Subcutaneous abdominal adipose tissue (tissue), 5 donors: Measurements from ENCODE around the gene PDE8B.

Experiments used
- H3K27ac ChIP-seq: one replicate; pipeline ENCODE4 v1.7.0; 2013; ENCODE audit warnings: low read depth, mild to moderate bottlenecking, inconsistent platforms, low read length, moderate library complexity
- H3K27me3 ChIP-seq, 5 donors: one replicate each; pipeline ENCODE4 v1.7.0; 2013; ENCODE audit warnings: low read length in 5 of 5, inconsistent platforms in 1 of 5; ENCODE audit not compliant: control insufficient read depth in 5 of 5, insufficient read depth in 4 of 5
- H3K36me3 ChIP-seq, 5 donors: one replicate each; pipeline ENCODE4 v1.7.0; 2013; ENCODE audit warnings: low read length in 5 of 5; ENCODE audit not compliant: control insufficient read depth in 5 of 5, insufficient read depth in 5 of 5
- H3K4me1 ChIP-seq, 5 donors: one replicate each; pipeline ENCODE4 v1.7.0; 2013; ENCODE audit warnings: low read length in 5 of 5, mild to moderate bottlenecking in 3 of 5, moderate library complexity in 1 of 5; ENCODE audit not compliant: control insufficient read depth in 5 of 5, insufficient read depth in 5 of 5
- H3K4me3 ChIP-seq, 5 donors: one replicate each; pipeline ENCODE4 v1.7.0; 2013; ENCODE audit warnings: low read length in 5 of 5, low read depth in 1 of 5
- H3K9ac ChIP-seq, 5 donors: one replicate each; pipeline ENCODE4 v1.7.0; 2013; ENCODE audit warnings: low read length in 5 of 5, mild to moderate bottlenecking in 4 of 5, moderate library complexity in 3 of 5
- H3K9me3 ChIP-seq, 5 donors: one replicate each; pipeline ENCODE4 v1.7.0; 2013; ENCODE audit warnings: low read length in 5 of 5; ENCODE audit not compliant: control insufficient read depth in 5 of 5
- donor health status: healthy.
- donor health status: healthy.
- donor health status: healthy.
- donor health status: healthy.
- donor health status: healthy.

The PDE8B gene

DNA sequence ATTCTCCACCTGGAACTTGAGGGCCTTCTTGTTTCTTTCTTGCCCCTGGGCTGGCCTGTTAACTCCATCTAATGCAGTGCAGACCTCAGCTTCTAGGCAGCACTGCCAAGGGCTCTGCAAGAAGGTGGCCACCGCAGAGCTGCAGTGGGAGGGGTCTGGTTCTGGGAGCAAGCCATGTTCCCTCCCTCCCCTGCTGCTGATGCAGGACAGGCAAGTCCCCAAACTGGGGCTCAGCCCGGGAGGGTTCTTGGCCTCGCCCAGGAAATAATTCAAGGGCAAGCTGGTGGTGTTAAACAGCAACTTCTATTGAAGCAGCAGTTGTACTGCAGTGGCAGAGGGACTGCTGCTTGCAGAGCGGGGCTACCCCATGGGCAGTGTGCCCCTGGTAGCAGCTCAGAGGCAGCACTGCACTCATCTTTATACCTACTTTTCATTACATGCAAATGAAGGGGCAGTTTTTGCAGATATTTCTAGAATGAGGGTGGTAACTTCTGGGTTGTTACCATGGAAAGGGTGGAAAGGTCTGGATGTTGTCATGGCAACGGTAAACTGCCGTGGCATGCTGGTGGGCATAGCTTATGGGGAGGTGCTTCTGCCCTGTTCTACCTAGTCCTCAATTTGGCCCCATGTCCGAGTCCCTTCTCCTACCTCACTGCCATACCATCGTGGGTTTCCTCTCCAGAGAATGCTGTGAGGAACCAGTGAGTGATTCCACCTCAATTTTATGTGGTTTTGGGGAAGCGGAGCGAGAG, 199.6 kb downstream of the PDE8B start:
- H3K4me1 ChIP-seq = no peaks in the 10 kb centered on the region
- H3K4me3 ChIP-seq = no peak overlapping the region
- no peaks in the 10 kb centered on the region for H3K27me3 ChIP-seq
- H3K36me3 ChIP-seq = peaks cover 0 to 23% (median 11%) of the 10 kb centered on the region in 5 donors
- H3K9me3 ChIP-seq = no peaks in the 10 kb centered on the region
- no peak overlapping the region for H3K27ac ChIP-seq
- no peak overlapping the region for H3K9ac ChIP-seq

DNA sequence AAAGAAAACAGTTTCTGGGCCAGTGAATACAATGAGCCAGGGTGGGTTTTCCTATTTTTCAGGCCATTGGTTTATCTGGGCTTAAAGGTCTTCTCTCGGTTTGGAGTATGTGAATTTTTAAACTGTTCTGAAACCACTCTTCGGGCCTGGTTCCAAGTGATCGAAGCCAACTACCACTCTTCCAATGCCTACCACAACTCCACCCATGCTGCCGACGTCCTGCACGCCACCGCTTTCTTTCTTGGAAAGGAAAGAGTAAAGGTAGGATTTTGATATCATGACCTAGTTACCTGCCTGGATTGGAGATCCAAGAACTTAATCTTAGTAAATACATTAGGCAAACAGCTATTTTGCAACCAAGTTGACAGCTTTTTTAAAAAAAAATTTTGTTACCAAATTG, 202.6 kb downstream of the PDE8B start:
- no peaks in the 10 kb centered on the region for H3K9me3 ChIP-seq
- no peak overlapping the region for H3K4me3 ChIP-seq
- peaks cover 0 to 12% (median 7%) of the 10 kb centered on the region in 5 donors for H3K36me3 ChIP-seq
- H3K27ac ChIP-seq = no peak overlapping the region
- no peak overlapping the region for H3K9ac ChIP-seq
- no peaks in the 10 kb centered on the region for H3K27me3 ChIP-seq
- peaks cover 0 to 2% (median 0%) of the 10 kb centered on the region in 5 donors for H3K4me1 ChIP-seq

DNA sequence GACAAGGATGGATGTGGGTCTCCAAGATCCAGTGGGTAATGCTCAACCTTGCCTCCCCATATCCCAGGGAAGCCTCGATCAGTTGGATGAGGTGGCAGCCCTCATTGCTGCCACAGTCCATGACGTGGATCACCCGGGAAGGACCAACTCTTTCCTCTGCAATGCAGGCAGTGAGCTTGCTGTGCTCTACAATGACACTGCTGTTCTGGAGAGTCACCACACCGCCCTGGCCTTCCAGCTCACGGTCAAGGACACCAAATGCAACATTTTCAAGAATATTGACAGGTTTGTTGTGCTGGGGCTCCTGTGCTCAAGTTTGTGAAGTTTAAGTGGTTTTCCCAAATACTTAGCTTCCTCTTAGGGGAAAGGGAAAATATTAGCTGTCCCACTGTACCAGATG, 207.7 kb downstream of the PDE8B start:
- H3K9ac ChIP-seq = no peak overlapping the region
- peaks cover 0 to 15% (median 13%) of the 10 kb centered on the region in 5 donors for H3K36me3 ChIP-seq
- peaks cover 0 to 4% (median 0%) of the 10 kb centered on the region in 5 donors for H3K9me3 ChIP-seq
- no peak overlapping the region for H3K4me3 ChIP-seq
- no peak overlapping the region for H3K27ac ChIP-seq
- no peaks in the 10 kb centered on the region for H3K27me3 ChIP-seq
- H3K4me1 ChIP-seq = peaks cover 0 to 9% (median 0%) of the 10 kb centered on the region in 5 donors

DNA sequence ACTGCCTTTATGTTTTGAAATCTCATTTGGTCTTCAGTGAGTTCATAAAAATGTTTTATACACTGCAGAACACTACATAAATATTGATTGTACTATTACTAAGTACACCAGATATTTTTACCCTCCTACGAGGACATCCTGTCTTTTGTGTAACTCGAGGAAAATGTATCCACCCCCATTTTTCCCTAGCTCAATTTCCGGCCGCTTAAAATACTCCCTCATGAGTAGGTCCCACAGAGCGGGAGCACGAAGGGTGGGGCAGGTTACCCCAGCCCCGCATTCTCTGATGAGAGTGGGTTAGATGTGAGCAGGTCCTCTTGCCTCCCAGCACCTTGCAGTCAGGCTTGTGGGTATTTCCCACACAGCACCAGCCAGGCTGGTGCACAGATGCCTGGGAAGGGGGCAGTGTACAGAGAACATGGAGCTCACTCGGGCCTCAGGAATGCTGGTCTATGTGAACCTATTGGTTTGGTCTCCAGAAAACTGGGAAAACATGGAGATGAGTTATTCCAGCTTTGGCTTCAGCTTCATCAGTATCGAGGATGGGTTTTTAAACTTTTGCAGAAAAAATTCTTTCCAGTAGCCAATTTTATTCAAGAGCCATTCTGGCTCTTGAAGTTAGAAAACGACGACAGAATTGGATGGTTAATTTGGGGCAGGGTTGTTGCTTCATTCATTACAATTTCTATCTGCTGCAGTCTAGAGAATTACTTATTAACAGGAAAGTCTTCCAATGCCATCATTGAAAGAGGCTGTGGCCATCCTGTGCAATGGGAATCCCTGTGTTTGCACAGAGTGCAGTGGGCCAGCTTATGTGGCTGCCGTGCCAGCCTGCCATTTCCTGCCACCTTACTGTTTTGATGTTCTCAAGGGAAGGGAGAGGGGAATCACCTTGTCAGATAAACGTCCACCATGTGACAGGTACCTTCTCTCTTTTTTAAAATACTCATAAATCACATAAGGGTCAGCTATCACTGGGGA, 208.4 kb downstream of the PDE8B start:
- Histone ChIP-seq H3K4me1 (peaks cover 0 to 9% (median 0%) of the 10 kb centered on the region in 5 donors), H3K27me3 (no peaks in the 10 kb centered on the region), H3K9me3 (peaks cover 0 to 4% (median 0%) of the 10 kb centered on the region in 5 donors), H3K27ac (no peak overlapping the region), H3K36me3 (peaks cover 0 to 15% (median 13%) of the 10 kb centered on the region in 5 donors), H3K4me3 (no peak overlapping the region), H3K9ac (no peak overlapping the region)

DNA sequence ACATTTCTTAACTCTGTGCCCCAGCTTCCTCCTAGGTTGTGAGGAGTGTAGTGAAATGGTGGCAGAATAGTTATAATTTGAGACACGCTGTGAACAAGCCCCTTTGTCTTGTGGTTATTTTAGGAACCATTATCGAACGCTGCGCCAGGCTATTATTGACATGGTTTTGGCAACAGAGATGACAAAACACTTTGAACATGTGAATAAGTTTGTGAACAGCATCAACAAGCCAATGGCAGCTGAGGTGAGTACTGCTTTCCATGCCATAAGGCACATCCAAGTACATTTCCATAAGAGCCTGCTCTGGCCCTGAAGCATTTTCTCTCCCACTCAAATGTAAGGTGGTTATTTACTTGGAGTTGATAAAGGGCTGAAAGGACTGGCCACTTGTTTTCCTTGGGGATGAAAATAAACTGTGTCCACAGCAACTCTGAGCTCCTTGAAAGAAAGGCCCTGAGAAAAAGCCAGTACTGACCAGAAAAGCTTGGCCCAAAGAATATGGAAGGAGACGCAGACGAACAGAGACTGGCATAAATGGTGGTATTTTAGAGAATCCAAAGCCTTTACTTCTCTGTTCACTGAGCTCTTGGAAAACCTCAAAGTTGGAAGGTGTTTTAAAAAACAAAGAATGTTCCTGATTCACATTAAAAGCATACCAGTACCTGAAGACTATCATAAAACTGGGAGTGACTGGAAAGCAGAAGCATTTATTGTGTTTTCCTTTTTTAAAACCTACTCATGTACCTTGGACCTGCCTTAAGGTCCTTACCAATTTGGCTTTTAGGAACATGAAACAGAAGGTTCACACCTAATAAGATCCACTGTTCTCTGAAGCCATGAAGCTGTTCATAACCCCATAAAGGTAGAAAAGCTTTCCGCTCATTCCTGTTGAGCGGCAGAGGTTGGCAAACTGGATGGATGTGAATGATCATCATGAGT, 209.4 kb downstream of the PDE8B start:
- H3K36me3 ChIP-seq = peaks cover 2 to 15% (median 13%) of the 10 kb centered on the region in 5 donors
- H3K27ac ChIP-seq = no peak overlapping the region
- H3K9ac ChIP-seq = no peak overlapping the region
- peaks cover 0 to 4% (median 0%) of the 10 kb centered on the region in 5 donors for H3K9me3 ChIP-seq
- H3K27me3 ChIP-seq = no peaks in the 10 kb centered on the region
- H3K4me1 ChIP-seq = peaks cover 0 to 9% (median 0%) of the 10 kb centered on the region in 5 donors
- H3K4me3 ChIP-seq = no peak overlapping the region

DNA sequence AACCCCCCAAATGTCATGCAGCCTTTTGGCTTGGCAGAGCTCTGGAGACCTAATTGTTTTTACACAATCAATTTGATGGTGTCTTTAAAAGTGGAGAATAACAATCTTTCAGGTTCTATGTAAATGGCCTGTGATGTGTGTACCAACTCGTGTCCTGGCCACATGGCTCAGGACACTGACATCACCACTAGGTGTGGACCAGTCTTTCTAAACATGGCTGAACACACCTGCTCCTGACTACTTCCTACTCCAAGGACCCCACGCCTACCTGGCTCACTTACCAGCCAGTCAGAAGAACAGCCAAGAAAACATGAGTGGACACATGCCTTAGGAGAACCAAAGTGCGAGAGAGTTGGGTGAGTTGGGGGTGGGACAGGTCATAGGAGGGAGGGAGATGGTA, 210.5 kb downstream of the PDE8B start:
- no peak overlapping the region for H3K4me3 ChIP-seq
- H3K36me3 ChIP-seq = peaks cover 4 to 18% (median 13%) of the 10 kb centered on the region in 5 donors
- H3K27ac ChIP-seq = no peak overlapping the region
- H3K9ac ChIP-seq = no peak overlapping the region
- H3K27me3 ChIP-seq = no peaks in the 10 kb centered on the region
- peaks cover 0 to 4% (median 0%) of the 10 kb centered on the region in 5 donors for H3K9me3 ChIP-seq
- peaks cover 0 to 10% (median 7%) of the 10 kb centered on the region in 5 donors for H3K4me1 ChIP-seq

DNA sequence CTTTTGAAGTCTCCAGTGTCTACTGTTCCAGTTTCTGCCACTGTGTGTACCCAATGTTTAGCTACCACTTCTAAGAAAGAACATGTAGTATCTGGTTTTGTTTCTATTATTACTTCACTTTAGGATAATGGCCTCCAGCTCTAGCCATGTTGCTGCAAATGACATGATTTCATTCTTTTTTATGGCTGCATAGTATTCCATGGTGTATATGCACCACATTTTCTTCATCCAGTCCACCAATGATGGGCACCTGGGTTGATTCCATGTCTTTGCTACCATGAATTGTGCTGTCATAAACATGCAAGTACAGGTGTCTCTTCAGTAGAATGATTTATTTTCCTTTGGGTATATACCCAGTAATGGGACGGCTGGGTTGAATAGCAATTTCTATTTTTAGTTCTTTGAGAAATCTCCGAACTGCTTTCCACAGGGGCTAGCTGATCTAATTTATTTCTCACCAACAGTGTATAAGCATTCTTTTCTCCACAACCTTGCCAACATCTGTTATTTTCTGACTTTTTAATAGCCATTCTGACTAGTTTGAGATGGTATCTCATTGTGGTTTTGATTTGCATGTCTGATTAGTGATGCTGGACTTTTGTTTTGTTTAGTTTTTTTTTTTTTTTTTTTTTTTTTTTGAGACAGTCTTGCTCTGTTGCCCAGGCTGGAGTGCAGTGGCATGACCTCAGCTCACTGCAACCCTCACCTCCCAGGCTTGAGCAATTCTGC, 212.7 kb downstream of the PDE8B start:
- Histone ChIP-seq H3K4me3 (no peak overlapping the region), H3K4me1 (peaks cover 0 to 17% (median 14%) of the 10 kb centered on the region in 5 donors), H3K27ac (no peak overlapping the region), H3K36me3 (peaks cover 9 to 20% (median 12%) of the 10 kb centered on the region in 5 donors), H3K27me3 (no peaks in the 10 kb centered on the region), H3K9me3 (peaks cover 0 to 4% (median 0%) of the 10 kb centered on the region in 5 donors), H3K9ac (no peak overlapping the region)

DNA sequence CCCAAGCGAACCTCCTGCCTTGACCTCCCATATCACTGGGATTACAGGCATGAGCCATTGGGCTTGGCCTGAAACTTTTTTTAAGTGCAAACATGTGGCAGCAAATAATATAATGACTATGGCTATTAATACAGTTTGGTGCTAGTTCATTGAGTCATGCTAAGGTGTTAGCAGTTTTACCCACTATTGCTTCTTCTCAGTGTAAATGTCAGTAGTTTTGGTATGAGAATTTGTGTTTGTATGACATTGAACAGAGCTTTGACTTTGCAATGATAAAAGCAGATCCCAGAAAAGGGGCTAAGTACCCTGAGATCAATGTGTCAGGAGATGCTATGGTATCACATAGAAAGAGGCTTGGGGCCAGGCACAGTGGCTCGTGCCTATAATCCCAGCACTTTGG, 214.4 kb downstream of the PDE8B start:
- Histone ChIP-seq H3K27me3 (no peaks in the 10 kb centered on the region), H3K9ac (no peak overlapping the region), H3K4me1 (peaks cover 0 to 20% (median 14%) of the 10 kb centered on the region in 5 donors), H3K27ac (no peak overlapping the region), H3K4me3 (no peak overlapping the region), H3K9me3 (peaks cover 0 to 4% (median 0%) of the 10 kb centered on the region in 5 donors), H3K36me3 (peaks cover 12 to 20% (median 15%) of the 10 kb centered on the region in 5 donors)

DNA sequence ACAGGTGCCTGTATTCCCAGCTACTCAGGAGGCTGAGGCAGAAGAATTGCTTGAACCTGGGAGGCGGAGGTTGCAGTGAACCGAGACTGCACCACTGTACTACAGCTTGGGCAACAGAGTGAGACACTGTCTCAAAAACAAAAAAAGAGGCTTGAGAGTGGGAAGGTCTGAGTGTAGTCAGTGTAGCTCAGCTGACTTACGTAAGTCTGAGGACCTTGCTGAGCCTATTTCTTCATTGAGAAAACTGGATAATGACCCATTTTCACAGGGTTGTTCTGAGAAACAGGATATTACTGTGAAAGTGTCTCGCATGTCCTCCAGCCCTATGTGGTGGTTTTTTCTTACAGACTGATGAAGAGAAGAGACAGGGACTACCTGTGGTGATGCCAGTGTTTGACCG, 214.9 kb downstream of the PDE8B start:
- H3K27me3 ChIP-seq = no peaks in the 10 kb centered on the region
- peaks cover 15 to 21% (median 19%) of the 10 kb centered on the region in 5 donors for H3K36me3 ChIP-seq

More for the DNA sequence above, 214.9 kb downstream of the PDE8B start:
- H3K4me1 ChIP-seq = peaks cover 0 to 20% (median 14%) of the 10 kb centered on the region in 5 donors
- H3K9me3 ChIP-seq = peaks cover 0 to 4% (median 0%) of the 10 kb centered on the region in 5 donors
- H3K9ac ChIP-seq = no peak overlapping the region
- no peak overlapping the region for H3K4me3 ChIP-seq
- no peak overlapping the region for H3K27ac ChIP-seq
